Activated T-helper 1 cell treated with Interleukin-2 at 50 U/mL for 16 hours (primary cell): ENCODE results near the gene PCDH9.

Experiments used
- DNase-seq: peaks from one replicate; pipeline ENCODE4 v3.0.0-alpha.2; 2020; ENCODE audit warnings: low read depth

Gene PCDH9

GRCh38 chr13:66562054-66562453, 668.1 kb downstream of the PCDH9 start:
- DNase-seq, result no peak

GRCh38 chr13:66560991-66561390, 669.1 kb downstream of the PCDH9 start:
- DNase-seq, result no peak

- no peak for DNase-seq
Observed at GRCh38 chr13:66560189-66560588, 669.9 kb downstream of the PCDH9 start.

GRCh38 chr13:66559093-66559492, 671.0 kb downstream of the PCDH9 start:
- no peak for DNase-seq

- DNase-seq, result no peak
Observed at GRCh38 chr13:66558506-66558905, 671.6 kb downstream of the PCDH9 start.

- DNase-seq, result no peak
Observed at GRCh38 chr13:66557357-66557756, 672.8 kb downstream of the PCDH9 start.

GRCh38 chr13:66556306-66556705, 673.8 kb downstream of the PCDH9 start:
- DNase-seq, result no peak

GRCh38 chr13:66553391-66553790, 676.7 kb downstream of the PCDH9 start:
- no peak for DNase-seq

- DNase-seq, result no peak
Observed at GRCh38 chr13:66551128-66551527, 679.0 kb downstream of the PCDH9 start.

GRCh38 chr13:66547685-66548084, 682.5 kb downstream of the PCDH9 start:
- no peak for DNase-seq

GRCh38 chr13:66546534-66547379, 683.4 kb downstream of the PCDH9 start:
- no peak for DNase-seq

GRCh38 chr13:66543780-66544179, 686.4 kb downstream of the PCDH9 start:
- no peak for DNase-seq

- no peak for DNase-seq
Observed at GRCh38 chr13:66537417-66537816, 692.7 kb downstream of the PCDH9 start.

- DNase-seq, result no peak
Observed at GRCh38 chr13:66536746-66537145, 693.4 kb downstream of the PCDH9 start.

GRCh38 chr13:66534561-66534960, 695.6 kb downstream of the PCDH9 start:
- no peak for DNase-seq

GRCh38 chr13:66532845-66533244, 697.3 kb downstream of the PCDH9 start:
- DNase-seq, result no peak

- no peak for DNase-seq
Observed at GRCh38 chr13:66532146-66532545, 698.0 kb downstream of the PCDH9 start.

GRCh38 chr13:66530686-66531085, 699.5 kb downstream of the PCDH9 start:
- no peak for DNase-seq

GRCh38 chr13:66530158-66530557, 700.0 kb downstream of the PCDH9 start:
- no peak for DNase-seq

- no peak for DNase-seq
Observed at GRCh38 chr13:66528944-66529576, 701.1 kb downstream of the PCDH9 start.

GRCh38 chr13:66528180-66528579, 702.0 kb downstream of the PCDH9 start:
- no peak for DNase-seq

GRCh38 chr13:66520511-66521355, 709.4 kb downstream of the PCDH9 start:
- no peak for DNase-seq

GRCh38 chr13:66519259-66519658, 710.9 kb downstream of the PCDH9 start:
- DNase-seq, result no peak
